Measurements from ENCODE around the gene TRMT10C. TPM values are rescaled to one million over a fixed set of nuclear protein-coding genes. Genes with fewer than 3 reads are reported as not detected.

TRMT10C gene
- total and polyA plus RNA-seq, 9 of the 15 experiments (the other 6 are each of a cell fraction or from before 2014, with no cell fraction given), result 48.6 to 106 (median 63.9) TPM

- TF ChIP-seq IRF1 (CRISPR knock-in tag; IDR thresholded peaks at IDR 0.05; ENCODE audit: borderline replicate concordance) (no peak), ZBTB12 (CRISPR knock-in tag; IDR thresholded peaks at IDR 0.05) (peak; percentile 79), ZNF121 (CRISPR knock-in tag; conservative IDR thresholded peaks at IDR 0.05) (no peak), ZNF263 (CRISPR knock-in tag; IDR thresholded peaks at IDR 0.05; ENCODE audit: borderline replicate concordance) (no peak), ZNF77 (CRISPR knock-in tag; IDR thresholded peaks at IDR 0.05) (no peak), TAF15 (IDR thresholded peaks at IDR 0.05; ENCODE audit: low read depth, low read length) (no peak), CEBPG (CRISPR knock-in tag; IDR thresholded peaks at IDR 0.05) (0 out of 2 replicates have a peak, but pooled peaks have one; percentile 21), CEBPG (tag; conservative IDR thresholded peaks at IDR 0.05 in 1 of 2, IDR thresholded peaks at IDR 0.05 in 1 of 2) (no peak), ATF1 (CRISPR knock-in tag; IDR thresholded peaks at IDR 0.05) (peak; percentile 64; the same call in 1 of the 2 replicates), ATF1 (tag; IDR thresholded peaks at IDR 0.05) (peak; percentile 97), POLR3A (IDR thresholded peaks at IDR 0.05; ENCODE audit: borderline replicate concordance, extremely low read depth, insufficient read depth, insufficient read length) (no peak), SMARCC2 (IDR thresholded peaks at IDR 0.05; ENCODE audit: low read depth) (no peak), TBP (optimal IDR thresholded peaks at IDR 0.05; ENCODE audit: low read depth, low read length) (peak; percentile 79), ZNF512 (tag; IDR thresholded peaks at IDR 0.05) (no peak), FIP1L1 (IDR thresholded peaks at IDR 0.05; ENCODE audit: low read depth, low read length, poor library complexity, severe bottlenecking) (peak; percentile 53), POLR3G (IDR thresholded peaks at IDR 0.05; ENCODE audit: extremely low read depth, insufficient read length, insufficient replicate concordance) (no peak), ZNF282 (CRISPR knock-in tag; IDR thresholded peaks at IDR 0.05) (no peak), ZHX1 (conservative IDR thresholded peaks at IDR 0.05; ENCODE audit: low read length) (no peak), ZNF398 (CRISPR knock-in tag; IDR thresholded peaks at IDR 0.05) (no peak)
Measured at GRCh38 chr3:101573449-101574387, 12.1 kb downstream of the TRMT10C start, which contains the start of gene PCNP (continued).
